Upper lobe of left lung (tissue), 6 donors: ENCODE data around the gene UBQLN1. TPM values are rescaled to one million over a fixed set of nuclear protein-coding genes. Genes with fewer than 3 reads are reported as not detected.

Source experiments
- ATAC-seq, 2 donors: fragments of 200-7000 bp; cut with Tn5 transposase; one replicate each; pipeline ENCODE4 v1.9.1; 2022; ENCODE audit warnings: mild to moderate bottlenecking in 2 of 2, moderate library complexity in 2 of 2; ENCODE audit not compliant: low FRiP score in 2 of 2
- DNase-seq, 2 donors: peaks; one replicate each; pipeline ENCODE4 v3.0.0-alpha.2; 2019 to 2020
- H3K27ac ChIP-seq, 4 donors: fragments of 200-600 bp; sonication (generic); one replicate each; pipeline ENCODE4 v1.5.1; 2016 to 2019
- H3K27me3 ChIP-seq, 4 donors: fragments of 200-600 bp; sonication (generic); one replicate each; pipeline ENCODE4 v1.5.1; 2017 to 2019
- H3K36me3 ChIP-seq, 4 donors: fragments of 200-600 bp; sonication (generic); one replicate each; pipeline ENCODE4 v1.5.1; 2016 to 2019
- H3K4me1 ChIP-seq, 4 donors: fragments of 200-600 bp; sonication (generic); one replicate each; pipeline ENCODE4 v1.5.1; 2018 to 2019
- H3K4me3 ChIP-seq, 4 donors: fragments of 200-600 bp; sonication (generic); one replicate each; pipeline ENCODE4 v1.5.1; 2017 to 2019; ENCODE audit warnings: mild to moderate bottlenecking in 2 of 4, moderate library complexity in 1 of 4
- H3K9me3 ChIP-seq, 4 donors: fragments of 200-600 bp; sonication (generic); one replicate each; pipeline ENCODE4 v1.5.1; 2018 to 2019
- CTCF ChIP-seq, 6 experiments: fragments of 450-650 bp in 4 of 6; fragments of 200-600 bp in 2 of 6; sonication (generic) in 2 of 6; IDR thresholded peaks; one replicate each; pipeline ENCODE4 v1.5.1; 2016 to 2019; ENCODE audit warnings: antibody characterized with exemption in 6 of 6
- EP300 ChIP-seq, 4 donors: sonication (generic); formaldehyde crosslinking; IDR thresholded peaks; one replicate each; pipeline ENCODE4 v1.5.1; 2017; ENCODE audit warnings: antibody characterized with exemption in 4 of 4, control low read depth in 2 of 4
- POLR2A ChIP-seq, 4 donors: fragments of 450-650 bp; IDR thresholded peaks; one replicate each; pipeline ENCODE4 v1.5.1; 2016 to 2017; ENCODE audit warnings: antibody characterized with exemption in 4 of 4, mild to moderate bottlenecking in 2 of 4
- POLR2AphosphoS5 ChIP-seq, 2 donors: sonication (generic); formaldehyde crosslinking; IDR thresholded peaks; one replicate each; pipeline ENCODE4 v1.5.1; 2017; ENCODE audit warnings: antibody characterized with exemption in 2 of 2
- WGBS, 2 donors: methylation state at CpG; one replicate each; pipeline ENCODE4 v1.1.5; 2017 to 2018; 5-methylcytosine and 5-hydroxymethylcytosine counted together
- total RNA-seq, 6 donors: library from RNA; depleted of rRNA in 4 of 6; stranded (reverse); fragments of >200 nt in 4 of 6; gene quantifications; one replicate each; pipeline versions ENCODE4 v1.1.0 to v1.2.1, GENCODE V29; 2016 to 2021
- donor health status: DM: no; HTN: no; CAD: no; lungs with moderate emphysema.
- donor health status: DM: no; HTN: yes; CAD: no; lungs with severe emphysema.

Gene UBQLN1
- total RNA-seq, 6 donors from 2014 or later = 75.6 to 113 (median 84.7) TPM

- no peak for TF ChIP-seq CTCF (IDR thresholded peaks at IDR 0.05)
- no peak for TF ChIP-seq POLR2A (IDR thresholded peaks at IDR 0.05)
- TF ChIP-seq POLR2AphosphoS5 (IDR thresholded peaks at IDR 0.05) = no peak
- no peak for TF ChIP-seq EP300 (IDR thresholded peaks at IDR 0.05)
- DNase-seq = no peak
- no peaks in the 10 kb centered on the region for H3K9me3 ChIP-seq
- H3K36me3 ChIP-seq = peaks cover 2 to 15% (median 3%) of the 10 kb centered on the region in 4 donors
- H3K27ac ChIP-seq = no peak overlapping the region
- no peak for ATAC-seq
- no peaks in the 10 kb centered on the region for H3K27me3 ChIP-seq
- no peak overlapping the region for H3K4me3 ChIP-seq
- WGBS, 2 donors = 72 to 75% methylated on average over 2 to 4 of the region's 4 CpGs
- H3K4me1 ChIP-seq = no peaks in the 10 kb centered on the region
These were observed 65.0 kb downstream of the UBQLN1 start for GRCh38 chr9:83642793-83643192.

GRCh38 chr9:83639266-83639665 lies 68.5 kb downstream of the UBQLN1 start:
- 52 to 56% methylated on average over 1 of the region's 1 CpG for WGBS, 2 donors
- no peak for TF ChIP-seq EP300 (IDR thresholded peaks at IDR 0.05)
- no peak for TF ChIP-seq POLR2AphosphoS5 (IDR thresholded peaks at IDR 0.05)
- TF ChIP-seq CTCF (IDR thresholded peaks at IDR 0.05) = no peak
- Histone ChIP-seq H3K4me3 (no peak overlapping the region), H3K36me3 (peaks cover 0 to 3% (median 1%) of the 10 kb centered on the region in 4 donors), H3K9me3 (no peaks in the 10 kb centered on the region), H3K4me1 (no peaks in the 10 kb centered on the region), H3K27me3 (no peaks in the 10 kb centered on the region), H3K27ac (no peak overlapping the region)
- no peak for DNase-seq
- no peak for ATAC-seq

GRCh38 chr9:83637389-83637788 lies 70.4 kb downstream of the UBQLN1 start:
- Histone ChIP-seq H3K36me3 (peaks cover 0 to 3% (median 0%) of the 10 kb centered on the region in 4 donors), H3K9me3 (no peaks in the 10 kb centered on the region), H3K27ac (no peak overlapping the region), H3K4me3 (no peak overlapping the region), H3K4me1 (no peaks in the 10 kb centered on the region), H3K27me3 (no peaks in the 10 kb centered on the region)
- DNase-seq = no peak
- TF ChIP-seq CTCF (IDR thresholded peaks at IDR 0.05) (no peak), EP300 (IDR thresholded peaks at IDR 0.05) (no peak), POLR2AphosphoS5 (IDR thresholded peaks at IDR 0.05) (no peak), POLR2A (IDR thresholded peaks at IDR 0.05) (no peak)
- ATAC-seq = no peak
- WGBS, 2 donors = 63 to 71% methylated on average over 1 of the region's 1 CpG

GRCh38 chr9:83636813-83637212 lies 70.9 kb downstream of the UBQLN1 start:
- Histone ChIP-seq H3K36me3 (peaks cover 0 to 3% (median 0%) of the 10 kb centered on the region in 4 donors), H3K27ac (no peak overlapping the region), H3K9me3 (no peaks in the 10 kb centered on the region), H3K4me3 (no peak overlapping the region), H3K4me1 (no peaks in the 10 kb centered on the region), H3K27me3 (no peaks in the 10 kb centered on the region)
- no peak for TF ChIP-seq EP300 (IDR thresholded peaks at IDR 0.05)
- TF ChIP-seq POLR2A (IDR thresholded peaks at IDR 0.05) = no peak
- no peak for TF ChIP-seq POLR2AphosphoS5 (IDR thresholded peaks at IDR 0.05)
- no peak for TF ChIP-seq CTCF (IDR thresholded peaks at IDR 0.05)
- DNase-seq = no peak
- no peak for ATAC-seq

- TF ChIP-seq EP300 (IDR thresholded peaks at IDR 0.05) (no peak), POLR2A (IDR thresholded peaks at IDR 0.05) (no peak)
- Histone ChIP-seq H3K36me3 (peaks cover 0 to 10% (median 0%) of the 10 kb centered on the region in 4 donors), H3K9me3 (no peaks in the 10 kb centered on the region), H3K4me1 (no peaks in the 10 kb centered on the region), H3K4me3 (no peak overlapping the region), H3K27ac (no peak overlapping the region), H3K27me3 (no peaks in the 10 kb centered on the region)
- WGBS, 2 donors = 98 to 99% methylated on average over 2 of the region's 2 CpGs
- DNase-seq (no peak), ATAC-seq (no peak)
These were observed 74.1 kb downstream of the UBQLN1 start for GRCh38 chr9:83633676-83634075.
